GM12875 (cell line): Measurements from ENCODE around the gene PMP22.

Source experiments
- H3K4me3 ChIP-seq: one replicate; pipeline ENCODE4 v1.5.1; 2011; ENCODE audit warnings: low read depth, low read length, control low read depth
- TF ChIP-seq, protein P1 (sequence below): IDR thresholded peaks from 2 replicates; pipeline ENCODE4 v1.5.1; 2011; ENCODE audit warnings: low read depth, mild to moderate bottlenecking, control low read depth, inconsistent platforms, low read length, moderate library complexity, borderline replicate concordance; ENCODE audit not compliant: insufficient read depth

Gene PMP22

DNA sequence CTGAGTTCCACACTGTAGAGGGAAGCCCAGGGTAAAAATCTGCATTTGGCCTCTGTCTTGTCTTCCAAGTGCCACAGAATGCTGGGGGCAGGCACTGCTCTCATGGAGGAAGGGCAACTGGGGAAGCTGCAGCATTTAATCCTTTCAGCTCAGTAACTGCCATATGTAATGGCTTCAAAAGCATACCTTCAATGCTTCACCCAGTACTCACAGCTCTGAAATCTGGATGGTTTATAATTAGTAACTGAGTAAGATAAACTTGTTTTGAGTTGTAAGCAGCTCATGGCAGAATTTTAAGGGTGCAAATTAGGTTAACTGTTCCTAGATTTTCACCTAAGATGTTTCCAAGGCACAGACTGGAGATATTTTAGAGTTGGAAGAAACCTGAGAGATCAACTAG lies 24.5 kb downstream of the PMP22 start:
- no peak overlapping the region for H3K4me3 ChIP-seq
- TF ChIP-seq, protein P1, sequence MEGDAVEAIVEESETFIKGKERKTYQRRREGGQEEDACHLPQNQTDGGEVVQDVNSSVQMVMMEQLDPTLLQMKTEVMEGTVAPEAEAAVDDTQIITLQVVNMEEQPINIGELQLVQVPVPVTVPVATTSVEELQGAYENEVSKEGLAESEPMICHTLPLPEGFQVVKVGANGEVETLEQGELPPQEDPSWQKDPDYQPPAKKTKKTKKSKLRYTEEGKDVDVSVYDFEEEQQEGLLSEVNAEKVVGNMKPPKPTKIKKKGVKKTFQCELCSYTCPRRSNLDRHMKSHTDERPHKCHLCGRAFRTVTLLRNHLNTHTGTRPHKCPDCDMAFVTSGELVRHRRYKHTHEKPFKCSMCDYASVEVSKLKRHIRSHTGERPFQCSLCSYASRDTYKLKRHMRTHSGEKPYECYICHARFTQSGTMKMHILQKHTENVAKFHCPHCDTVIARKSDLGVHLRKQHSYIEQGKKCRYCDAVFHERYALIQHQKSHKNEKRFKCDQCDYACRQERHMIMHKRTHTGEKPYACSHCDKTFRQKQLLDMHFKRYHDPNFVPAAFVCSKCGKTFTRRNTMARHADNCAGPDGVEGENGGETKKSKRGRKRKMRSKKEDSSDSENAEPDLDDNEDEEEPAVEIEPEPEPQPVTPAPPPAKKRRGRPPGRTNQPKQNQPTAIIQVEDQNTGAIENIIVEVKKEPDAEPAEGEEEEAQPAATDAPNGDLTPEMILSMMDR: no peak

DNA sequence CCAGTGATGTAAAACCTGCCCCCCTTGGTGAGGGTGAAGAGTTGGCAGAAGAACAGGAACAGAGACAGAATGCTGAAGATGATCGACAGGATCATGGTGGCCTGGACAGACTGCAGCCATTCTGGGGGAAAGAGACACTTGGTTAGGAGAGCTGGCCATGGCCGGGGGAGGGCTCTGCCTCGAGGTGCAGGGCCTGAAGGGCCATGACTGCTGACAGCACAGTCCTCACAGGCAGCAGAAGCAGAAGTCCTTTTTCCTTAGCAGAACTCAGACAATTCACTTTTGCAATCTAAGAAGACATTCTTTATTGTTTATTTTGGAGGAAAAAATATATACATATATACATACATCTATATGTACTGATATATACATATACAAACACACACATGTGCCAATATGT lies 25.6 kb downstream of the PMP22 start:
- no peak overlapping the region for H3K4me3 ChIP-seq
- TF ChIP-seq, protein P1: no peak

DNA sequence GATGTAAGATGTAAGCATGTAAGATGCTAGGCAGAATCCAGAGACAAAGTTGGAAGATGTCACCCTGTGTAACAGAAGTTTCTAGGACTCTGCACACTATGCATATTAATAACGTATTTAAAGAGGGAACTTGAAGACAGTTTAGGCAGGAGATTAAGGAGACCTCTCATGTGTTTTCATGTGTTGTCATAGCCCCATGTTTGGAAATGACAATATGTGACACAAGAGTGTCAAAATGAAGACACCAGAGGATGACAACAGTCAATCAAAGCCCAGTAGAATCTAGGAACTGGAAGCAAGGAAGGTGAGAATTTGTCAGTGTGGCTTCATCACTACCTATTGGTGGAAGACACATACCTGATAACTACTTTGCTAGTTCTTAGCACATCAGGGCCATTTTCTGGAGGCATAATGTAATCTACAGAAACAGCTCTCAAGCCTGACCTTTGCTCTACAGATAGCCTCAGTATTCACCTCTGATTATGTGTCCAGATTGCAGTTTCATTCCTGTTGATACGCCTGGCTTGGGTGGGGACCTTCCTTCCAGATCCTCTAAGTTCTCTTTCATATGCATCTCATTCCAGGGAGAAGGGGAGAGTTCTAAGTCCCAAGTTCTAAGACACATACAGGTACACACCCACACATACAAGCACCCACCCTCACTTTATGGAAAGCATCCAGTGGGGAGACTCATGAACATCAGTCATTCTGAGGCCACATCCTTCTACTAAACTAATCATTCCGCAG lies 26.3 kb downstream of the PMP22 start:
- H3K4me3 ChIP-seq: no peak overlapping the region
- TF ChIP-seq, protein P1: no peak

DNA sequence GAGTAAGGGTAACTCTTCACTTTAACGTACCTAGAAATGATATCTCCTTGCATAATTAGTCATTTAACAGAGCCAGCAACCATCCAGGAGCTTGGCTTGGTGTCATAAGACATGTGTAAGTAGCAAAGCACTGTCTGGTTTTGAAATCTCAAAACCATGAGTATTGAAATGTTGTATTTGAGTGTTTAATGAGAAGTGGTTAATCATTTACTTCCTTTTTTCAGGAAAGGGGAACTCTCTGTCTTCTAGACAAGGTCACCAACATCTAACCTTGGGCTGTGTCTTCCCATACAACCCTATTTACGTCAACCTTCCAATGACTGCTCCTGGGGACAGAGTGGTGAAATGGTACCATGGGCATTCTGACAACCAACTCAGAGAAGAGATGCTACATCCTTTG lies 27.1 kb downstream of the PMP22 start:
- no peak overlapping the region for H3K4me3 ChIP-seq
- TF ChIP-seq, protein P1: no peak

DNA sequence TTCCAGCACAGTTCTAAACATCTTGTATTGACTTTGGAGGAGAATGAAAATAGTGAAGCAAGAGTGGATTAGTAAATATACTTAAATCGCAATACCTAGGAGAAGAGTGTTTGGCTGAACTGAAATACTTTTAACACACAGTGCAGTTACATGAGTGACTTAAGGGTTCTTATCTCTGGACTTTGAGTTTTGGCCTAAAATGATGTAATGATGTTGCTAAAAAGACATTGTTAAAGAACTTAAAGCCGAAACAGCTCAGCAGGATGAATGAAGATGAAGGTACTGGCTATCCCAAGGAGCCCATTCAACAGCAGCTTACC lies 28.1 kb downstream of the PMP22 start:
- TF ChIP-seq, protein P1: no peak
- no peak overlapping the region for H3K4me3 ChIP-seq

DNA sequence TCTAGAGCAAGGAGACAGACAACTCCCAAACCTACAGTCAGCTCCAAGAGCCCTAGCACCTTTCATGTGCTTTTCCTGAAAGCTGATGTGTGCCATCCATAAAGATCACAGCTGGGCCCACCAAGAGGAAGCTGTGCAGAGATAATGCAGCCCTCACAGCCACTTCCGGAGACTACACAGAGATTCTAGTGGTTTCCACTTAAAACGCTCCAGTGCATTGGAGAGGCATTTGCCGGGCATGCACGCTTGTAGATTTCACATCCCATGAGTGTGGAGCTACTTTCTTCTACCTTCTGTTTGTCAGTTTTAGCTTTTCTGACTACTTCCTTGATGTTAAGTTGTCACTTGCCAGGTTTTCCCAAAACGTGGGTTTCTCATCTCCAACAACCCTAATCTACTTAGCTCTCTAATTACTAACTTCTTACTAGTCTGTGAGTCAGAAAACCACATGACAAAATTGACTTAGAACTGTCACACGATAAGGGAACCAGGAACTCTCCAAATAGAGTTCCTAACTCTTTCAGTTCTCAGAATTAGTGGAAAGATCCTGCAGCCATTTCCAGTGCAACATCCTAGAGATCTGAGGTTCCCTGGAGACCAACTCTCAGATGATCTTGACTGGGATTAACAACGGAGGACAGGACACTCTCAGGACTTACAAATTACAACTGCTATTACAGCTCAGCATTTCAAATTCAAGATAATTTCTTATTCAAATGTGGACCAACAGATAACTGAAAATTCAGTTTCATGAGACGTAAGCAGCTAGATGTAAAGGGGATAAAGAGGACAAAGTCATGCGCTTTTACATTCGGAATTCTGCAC lies 28.6 kb downstream of the PMP22 start:
- H3K4me3 ChIP-seq: no peak overlapping the region
- TF ChIP-seq, protein P1: no peak

DNA sequence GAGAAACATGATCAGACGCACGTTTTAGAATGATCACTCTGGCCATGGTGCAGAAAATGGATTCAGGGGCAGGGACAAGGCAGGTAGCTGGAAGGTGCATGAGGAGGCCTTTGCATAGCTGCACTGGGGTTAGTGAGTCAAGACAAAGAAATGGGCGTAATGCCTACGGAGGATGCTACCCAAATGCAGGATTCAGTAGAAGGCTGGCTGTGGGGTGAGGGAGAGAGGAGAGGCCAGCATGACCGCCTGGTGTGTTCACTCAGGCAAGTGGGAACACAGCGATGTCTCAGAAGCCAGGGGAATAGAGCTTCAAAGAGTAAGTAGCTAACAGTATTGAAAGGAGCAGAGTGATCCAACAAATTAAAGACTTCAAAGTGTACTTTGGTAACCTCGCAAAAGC lies 31.2 kb downstream of the PMP22 start:
- no peak overlapping the region for H3K4me3 ChIP-seq
- TF ChIP-seq, protein P1: no peak
